Right ventricle myocardium superior (tissue), 1 donor: ENCODE results near the gene METRN. TPM values are rescaled to one million over a fixed set of nuclear protein-coding genes. Genes with fewer than 3 reads are reported as not detected.

Experiments
- ATAC-seq: fragments of 200-7000 bp; cut with Tn5 transposase; one replicate; pipeline ENCODE4 v1.9.1; 2020; ENCODE audit warnings: mild to moderate bottlenecking; ENCODE audit not compliant: poor library complexity
- DNase-seq: peaks from one replicate; pipeline ENCODE4 v3.0.0-alpha.2; 2020
- intact Hi-C: fragments of 100-400 bp; cut with DNase I; formaldehyde crosslinking; loops from one replicate; pipeline ENCODE4 v1.11.2; 2022
- total RNA-seq: library from RNA; stranded (reverse); fragmentation: NEBNext Ultra II Directional; extraction: Animal tissue kit (Norgen Biotek cat#: 25700); gene quantifications from one replicate; pipeline ENCODE4 v1.2.1, GENCODE V29; 2021
- donor health status: DM: no; HTN: yes; CAD: no; lungs with severe emphysema.

The METRN gene
- total RNA-seq, 1 donor from 2014 or later = 59.6 TPM

DNA sequence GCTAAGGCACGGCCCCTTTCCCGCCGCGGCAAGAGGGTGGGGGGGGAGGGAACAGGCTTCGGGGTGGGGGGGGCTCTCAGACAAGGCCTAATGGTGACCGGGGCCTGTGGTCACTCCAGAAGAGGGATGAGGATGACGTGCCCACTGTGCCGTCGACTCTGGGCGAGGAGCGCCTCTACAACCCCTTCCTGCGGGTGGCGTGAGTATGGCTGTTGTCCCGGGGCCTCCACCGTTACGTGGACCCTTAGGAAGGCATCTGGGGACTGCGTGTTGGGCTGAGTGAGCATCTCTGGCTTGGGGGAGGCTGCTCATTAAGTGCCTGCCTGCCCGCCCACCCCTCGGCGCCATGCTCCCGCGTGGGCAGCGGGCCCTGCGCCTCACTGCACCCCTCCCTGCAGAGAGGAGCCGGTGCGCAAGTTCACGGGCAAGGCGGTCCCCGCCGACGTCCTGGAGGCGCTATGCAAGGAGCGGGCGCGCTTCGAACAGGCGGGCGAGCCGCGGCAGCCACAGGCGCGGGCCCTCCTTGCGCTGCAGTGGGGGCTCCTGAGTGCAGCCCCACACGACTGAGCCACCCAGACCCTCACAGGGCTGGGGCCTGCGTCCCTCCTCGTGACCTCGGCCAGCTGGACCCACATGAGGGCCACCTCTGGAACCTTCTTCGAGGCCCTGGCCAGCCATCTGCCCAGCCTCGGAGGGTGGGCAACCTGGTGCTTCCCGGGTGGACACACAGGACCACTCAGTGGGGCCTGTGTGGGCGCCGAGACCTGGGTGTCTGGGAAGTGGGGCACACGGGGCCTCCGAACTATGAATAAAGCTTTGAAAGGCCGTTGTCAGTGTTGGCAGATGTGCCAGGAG lies 14.2 kb downstream of the METRN start:
- ATAC-seq (no peak), DNase-seq (no peak)
- intact Hi-C loops = no loop called here

- DNase-seq (no peak), ATAC-seq (no peak)
- intact Hi-C loops = no loop called here
Observed at GRCh38 chr16:729768-730665, 15.1 kb downstream of the METRN start.

DNA sequence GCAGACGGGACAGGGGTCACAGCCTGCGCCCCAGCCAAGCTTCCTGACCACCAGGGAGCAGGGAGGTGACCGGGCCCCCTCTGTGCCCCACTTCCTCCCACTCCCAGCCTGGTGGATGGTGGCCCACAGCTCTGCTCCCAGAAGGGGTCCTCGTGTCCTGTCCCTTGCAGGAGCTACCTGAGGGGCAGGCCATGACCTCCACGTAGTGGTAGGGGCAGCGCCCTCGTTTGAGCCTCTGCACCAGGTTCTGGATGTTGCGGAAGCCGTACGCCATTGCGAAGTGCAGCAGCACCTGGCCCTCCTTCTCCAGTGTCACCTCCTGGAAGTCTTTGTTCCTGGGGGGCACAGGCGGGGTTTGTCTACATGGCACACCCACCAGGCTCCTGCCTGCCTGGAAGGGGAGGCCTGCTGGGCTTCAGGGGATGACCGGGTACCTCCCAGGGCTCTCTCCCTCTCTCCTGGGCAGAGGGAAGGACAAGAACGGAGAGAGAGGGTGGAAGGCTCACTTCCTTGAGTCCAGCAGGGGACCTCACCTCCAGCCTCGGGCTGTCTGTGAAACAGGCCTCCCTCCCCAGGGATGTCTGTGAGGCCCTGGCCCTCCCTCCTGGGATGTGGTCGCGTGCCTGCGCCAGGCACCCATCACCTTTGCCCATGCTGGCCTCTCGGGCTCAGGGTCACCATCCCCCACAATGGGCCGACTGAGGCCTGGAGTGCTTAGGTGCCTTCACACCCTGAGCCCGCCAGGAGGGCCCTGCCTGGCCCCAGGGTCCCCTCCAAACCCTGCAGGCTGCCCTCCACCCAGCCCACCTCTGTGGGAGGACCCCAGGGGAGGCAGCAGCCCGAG lies 16.0 kb downstream of the METRN start:
- DNase-seq (no peak), ATAC-seq (no peak)
- intact Hi-C loops = no loop called here

DNA sequence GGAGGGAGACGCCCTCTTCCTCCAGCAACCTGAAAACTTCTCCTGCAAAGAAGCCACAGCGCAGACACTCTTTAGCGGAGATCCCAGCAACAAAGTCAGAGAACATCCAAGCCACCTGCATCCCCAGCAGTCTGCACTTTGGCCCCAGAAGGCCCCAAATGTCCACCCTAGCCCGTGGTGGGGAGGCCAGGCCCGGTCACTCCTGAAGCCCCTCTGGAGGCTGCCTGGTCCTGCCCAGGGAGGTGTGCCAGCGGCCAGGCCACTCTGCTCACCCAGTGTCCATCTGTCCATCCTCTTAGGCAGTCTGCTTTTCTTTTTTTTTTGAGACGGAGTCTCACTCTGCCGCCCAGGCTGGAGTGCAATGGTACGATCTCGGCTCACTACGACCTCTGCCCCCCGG lies 17.4 kb downstream of the METRN start:
- ATAC-seq = no peak
- DNase-seq = no peak
- intact Hi-C loops = no loop called here

DNA sequence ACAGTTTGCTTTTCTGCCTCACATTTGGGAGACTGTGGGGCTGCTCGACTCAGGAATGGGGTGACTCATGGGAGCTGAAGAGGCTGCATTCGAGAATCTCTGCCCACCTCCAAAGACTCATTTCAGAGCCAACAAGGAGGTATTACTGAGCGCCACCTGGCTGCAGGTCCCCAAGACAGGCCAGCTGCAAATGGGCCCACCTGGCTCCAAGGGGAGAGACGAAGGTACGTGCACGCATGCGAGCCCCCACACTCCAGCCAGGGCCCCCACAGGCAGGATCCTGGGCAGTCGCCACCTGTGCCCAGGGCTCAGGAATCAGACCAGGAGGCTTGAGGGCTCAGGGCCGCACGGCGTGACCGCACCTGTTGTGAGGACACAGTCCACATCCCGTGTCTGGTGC lies 18.0 kb downstream of the METRN start:
- DNase-seq = no peak
- intact Hi-C loops = no loop called here
- ATAC-seq = no peak

GRCh38 chr16:733382-734207 lies 18.7 kb downstream of the METRN start:
- DNase-seq = no peak

GRCh38 chr16:734208-734980 lies 19.5 kb downstream of the METRN start:
- ATAC-seq (no peak), DNase-seq (no peak)
- intact Hi-C loops = no loop called here

More at GRCh38 chr16:733382-734207, 18.7 kb downstream of the METRN start:
- no peak for ATAC-seq
- intact Hi-C loops = no loop called here

DNA sequence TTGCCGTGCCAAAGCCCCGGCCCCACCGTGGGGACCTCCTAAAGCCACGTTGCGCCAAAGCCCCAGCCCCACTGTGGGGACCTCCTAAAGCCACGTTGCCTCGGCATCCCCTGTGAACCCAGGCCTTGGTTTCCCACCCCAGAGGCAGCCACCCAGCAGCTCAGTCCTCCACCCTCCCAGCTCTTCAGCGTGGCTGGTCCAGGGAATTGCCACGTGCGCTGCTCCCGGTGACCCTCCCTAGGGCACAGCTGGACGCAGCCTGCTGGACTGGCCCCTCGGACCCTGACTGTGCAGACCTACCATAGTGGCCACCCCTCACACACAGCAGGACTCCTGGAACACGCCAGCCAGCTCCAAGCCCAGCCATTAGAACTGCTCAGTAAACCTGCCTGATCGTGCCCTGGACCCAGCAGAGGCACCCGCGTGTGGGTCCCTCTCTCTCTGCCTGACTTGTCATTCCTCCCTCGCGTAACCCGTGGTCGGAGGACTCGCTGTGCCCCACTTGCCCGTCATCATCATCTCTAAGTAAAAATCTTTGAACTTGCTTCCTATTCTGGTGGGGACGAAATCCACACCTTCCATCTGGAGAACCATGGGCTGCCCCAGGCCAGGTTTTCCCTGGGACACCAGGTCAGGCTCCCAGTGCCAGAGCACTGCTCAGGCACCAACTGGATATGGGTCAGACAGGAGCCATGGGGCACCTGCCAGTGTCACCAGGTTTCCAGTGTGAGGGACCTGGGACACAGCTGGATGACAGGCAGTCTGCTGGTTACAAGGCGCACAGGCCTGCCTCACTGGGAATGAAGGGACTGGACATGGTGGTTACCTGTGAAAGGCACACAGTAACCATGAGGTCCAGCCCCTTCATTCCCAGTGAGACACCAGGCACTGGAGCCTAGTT lies 20.3 kb downstream of the METRN start:
- DNase-seq (no peak), ATAC-seq (no peak)
- intact Hi-C loops = no loop called here

- DNase-seq = no peak
- intact Hi-C loops = no loop called here
Observed at GRCh38 chr16:735982-736453, 21.1 kb downstream of the METRN start.

GRCh38 chr16:736936-737481 lies 22.1 kb downstream of the METRN start:
- DNase-seq (no peak), ATAC-seq (no peak)
- intact Hi-C loops = no loop called here

More at GRCh38 chr16:735982-736453, 21.1 kb downstream of the METRN start:
- ATAC-seq = no peak

DNA sequence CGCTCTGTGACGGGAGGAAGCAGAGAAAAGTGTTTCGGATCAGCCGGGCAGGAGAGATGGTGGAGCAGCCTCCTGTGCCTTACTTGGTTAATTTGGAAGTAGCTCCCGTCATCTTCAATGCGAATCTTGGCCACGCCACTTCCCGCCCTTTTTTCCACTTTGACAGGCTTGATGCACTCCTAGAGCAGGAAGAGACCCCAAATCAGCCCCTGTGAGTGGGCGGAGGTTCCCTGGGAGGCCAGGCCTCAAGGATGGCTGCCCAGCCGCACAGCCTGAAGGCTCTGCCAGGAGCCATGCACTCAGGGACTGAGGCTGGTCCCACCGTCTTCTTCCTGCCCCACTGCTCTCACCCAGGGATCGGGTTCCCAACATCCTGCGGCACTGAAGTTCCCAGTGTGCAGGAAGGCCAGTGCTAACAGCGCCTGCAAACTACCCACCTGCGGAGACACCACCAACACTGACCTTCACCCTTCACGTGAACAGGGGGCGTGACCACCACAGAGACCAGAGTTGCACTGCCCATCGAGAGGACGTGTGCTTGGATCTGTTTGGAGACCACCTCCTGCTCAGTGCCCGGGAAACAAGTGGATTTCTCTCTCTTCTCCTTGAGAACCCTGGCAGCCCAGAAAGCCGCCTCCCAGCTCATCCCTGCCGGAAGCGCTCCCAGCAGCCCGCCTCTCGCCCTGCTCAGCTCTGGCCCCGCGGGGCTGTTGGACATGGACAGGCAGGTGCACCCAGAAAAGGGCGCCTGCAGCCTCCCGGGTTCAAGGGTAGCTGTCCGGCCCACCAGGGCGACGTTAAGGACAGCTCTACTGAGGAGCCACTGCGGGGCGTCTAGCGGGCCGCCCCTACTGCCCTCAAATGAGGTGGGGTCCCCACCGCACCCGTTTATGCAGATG lies 24.9 kb downstream of the METRN start:
- no peak for DNase-seq
- intact Hi-C loops = no loop called here
- no peak for ATAC-seq

GRCh38 chr16:740459-740763 lies 25.5 kb downstream of the METRN start:
- ATAC-seq (peak; percentile 28), DNase-seq (no peak)
- intact Hi-C loops = no loop called here

GRCh38 chr16:740764-741505 lies 26.0 kb downstream of the METRN start, which contains the start of gene CIAO3:
TSS of gene CIAO3 (minus strand) at chr16:740997. CDS start at chr16:740985, 12 bp downstream.
- ATAC-seq = peak; percentile 96
- intact Hi-C loops = no loop called here

GRCh38 chr16:741986-742629 lies 27.2 kb downstream of the METRN start:
- intact Hi-C loops = no loop called here
- DNase-seq (no peak), ATAC-seq (no peak)

More at GRCh38 chr16:740764-741505, 26.0 kb downstream of the METRN start, which contains the start of gene CIAO3:
- peak; percentile 92 for DNase-seq
